Epithelial cell of proximal tubule (primary cell): ENCODE measurements around the gene HEG1. TPM values are rescaled to one million over a fixed set of nuclear protein-coding genes. Genes with fewer than 3 reads are reported as not detected.

ENCODE experiments used
- DNase-seq: peaks from one replicate; pipeline ENCODE4 v3.0.0-alpha.2; 2011; ENCODE audit warnings: low read depth
- H3K4me3 ChIP-seq: 2 replicates; pipeline ENCODE4 v1.5.1; 2011; ENCODE audit warnings: low read depth, mild to moderate bottlenecking, low read length
- CTCF ChIP-seq: conservative IDR thresholded peaks from 2 replicates; pipeline ENCODE4 v1.5.1; 2012; ENCODE audit warnings: low read depth, mild to moderate bottlenecking, low read length
- total RNA-seq: library from RNA; depleted of rRNA; stranded (reverse); fragments of >200 nt; gene quantifications from 2 replicates; pipeline ENCODE4 v1.2.3, GENCODE V29; 2015

Gene HEG1
- total RNA-seq, 1 donor from 2014 or later = 17.6 TPM

- no peak overlapping the region for H3K4me3 ChIP-seq
- DNase-seq = no peak
- TF ChIP-seq CTCF = no peak
These were observed 1.5 kb upstream of the HEG1 start for GRCh38 chr3:125057186-125057850.

- no peak for DNase-seq
- no peak for TF ChIP-seq CTCF
- peak overlapping the region; percentile 79 for H3K4me3 ChIP-seq
These were observed 375 bp downstream of the HEG1 start for GRCh38 chr3:125055331-125055912.

- H3K4me3 ChIP-seq = peak overlapping the region; percentile 79
- no peak for DNase-seq
- no peak for TF ChIP-seq CTCF
These were observed 1.1 kb downstream of the HEG1 start for GRCh38 chr3:125054449-125055329.

- H3K4me3 ChIP-seq = peak overlapping the region; percentile 79
- no peak for TF ChIP-seq CTCF
- no peak for DNase-seq
These were observed 1.7 kb downstream of the HEG1 start for GRCh38 chr3:125054062-125054448.

GRCh38 chr3:125053304-125053699 lies 2.5 kb downstream of the HEG1 start:
- no peak overlapping the region for H3K4me3 ChIP-seq
- no peak for TF ChIP-seq CTCF
- no peak for DNase-seq

- TF ChIP-seq CTCF = no peak
- no peak for DNase-seq
- H3K4me3 ChIP-seq = no peak overlapping the region
These were observed 3.0 kb downstream of the HEG1 start for GRCh38 chr3:125052624-125053303.
